OCI-LY7 (cell line): ENCODE measurements around the gene DEPDC1B. TPM values are rescaled to one million over a fixed set of nuclear protein-coding genes. Genes with fewer than 3 reads are reported as not detected.

Experiments used
- BruUV-seq: library from RNA; stranded (reverse); fragments of 400-500 nt; replicated peaks from 2 replicates; lab custom pipeline; 2021; lab: Mats Ljungman, UMichigan
- CTCF ChIA-PET: fragments of 300-600 bp; sonication (Branson Sonifier 250); formaldehyde crosslinking; loops from one replicate; lab custom pipeline; 2022; ENCODE audit warnings: antibody characterized with exemption; ENCODE audit not compliant: unreplicated experiment; lab: Charles Lee
- POLR2A ChIA-PET: fragments of 300-600 bp; sonication (Branson Sonifier 250); formaldehyde crosslinking; loops from one replicate; lab custom pipeline; 2022; ENCODE audit warnings: antibody characterized with exemption; lab: Charles Lee
- DNase-seq: peaks from one replicate; pipeline ENCODE4 v3.0.0-alpha.2; 2015; ENCODE audit warnings: low spot score
- H2AFZ ChIP-seq: fragments of 200-600 bp; sonication (generic), shearing (Covaris generic); 2 replicates; pipeline ENCODE4 v1.6.1; 2014; ENCODE audit warnings: mild to moderate bottlenecking, antibody characterized with exemption, low read length, moderate library complexity
- H3K27ac ChIP-seq: fragments of 200-600 bp; sonication (generic); 2 replicates; pipeline ENCODE4 v1.5.1; 2014; ENCODE audit warnings: mixed run types, low read depth, mild to moderate bottlenecking, moderate library complexity, low read length, inconsistent platforms; ENCODE audit not compliant: poor library complexity, severe bottlenecking
- H3K36me3 ChIP-seq: fragments of 200-600 bp; sonication (generic); 2 replicates; pipeline ENCODE4 v1.6.1; 2014; ENCODE audit warnings: mild to moderate bottlenecking, antibody characterized with exemption, low read length, moderate library complexity, mixed read lengths; ENCODE audit not compliant: insufficient read depth
- H3K4me1 ChIP-seq: fragments of 200-600 bp; sonication (generic); 2 replicates; pipeline ENCODE4 v1.5.1; 2014; ENCODE audit warnings: mild to moderate bottlenecking, low read length; ENCODE audit not compliant: insufficient read depth, poor library complexity, severe bottlenecking
- H3K4me2 ChIP-seq: fragments of 200-600 bp; sonication (generic); 2 replicates; pipeline ENCODE4 v1.6.1; 2014; ENCODE audit warnings: mild to moderate bottlenecking, low read length
- H3K4me3 ChIP-seq: fragments of 200-600 bp; sonication (generic); 2 replicates; pipeline ENCODE4 v1.5.1; 2014; ENCODE audit warnings: mild to moderate bottlenecking, low read depth, low read length; ENCODE audit not compliant: poor library complexity, severe bottlenecking
- H3K79me2 ChIP-seq: fragments of 200-600 bp; sonication (generic); 2 replicates; pipeline ENCODE4 v1.6.1; 2016; ENCODE audit warnings: low read depth, mild to moderate bottlenecking, low read length, moderate library complexity, mixed read lengths; ENCODE audit not compliant: insufficient read depth
- H3K9me2 ChIP-seq: fragments of 200-600 bp; sonication (generic); 2 replicates; pipeline ENCODE4 v1.6.1; 2016; ENCODE audit warnings: mild to moderate bottlenecking, low read length, mixed read lengths; ENCODE audit not compliant: insufficient read depth
- H3K9me3 ChIP-seq: fragments of 200-600 bp; sonication (generic); 2 replicates; pipeline ENCODE4 v1.6.1; 2014; ENCODE audit warnings: mild to moderate bottlenecking, mixed run types, low read length, mixed read lengths
- H4K20me1 ChIP-seq: fragments of 200-600 bp; sonication (generic); 2 replicates; pipeline ENCODE4 v1.6.1; 2014; ENCODE audit warnings: mild to moderate bottlenecking, antibody characterized with exemption, low read length, moderate library complexity, mixed read lengths; ENCODE audit not compliant: insufficient read depth
- EZH2phosphoT487 ChIP-seq: fragments of 200-600 bp; sonication (generic); IDR thresholded peaks from 2 replicates; pipeline ENCODE4 v1.6.1; 2018; ENCODE audit warnings: low read depth, borderline replicate concordance, mild to moderate bottlenecking, mixed run types, antibody characterized with exemption, low read length, moderate library complexity, mixed read lengths
- intact Hi-C: fragments of 100-400 bp; cut with micrococcal nuclease; formaldehyde crosslinking; loops from one replicate; pipeline ENCODE4 v1.10.0; 2022; ENCODE audit not compliant: unreplicated experiment
- total RNA-seq, 2 experiments: library from RNA; depleted of rRNA in 1 of 2; stranded (reverse); fragments of >200 nt in 1 of 2; shearing (Covaris generic) in 1 of 2; gene quantifications; 2 replicates each; pipeline ENCODE4 v1.2.3, GENCODE V29; 2014 to 2022
- TF ChIP-seq, protein P1 (sequence below): fragments of 200-600 bp; sonication (generic); conservative IDR thresholded peaks from 2 replicates; pipeline ENCODE4 v1.5.1; 2014; ENCODE audit warnings: mild to moderate bottlenecking, antibody characterized with exemption, low read length, moderate library complexity, mixed read lengths

The DEPDC1B gene
- total RNA-seq, 2 experiments from 2014 or later, result 43.7 to 47.6 TPM

DNA sequence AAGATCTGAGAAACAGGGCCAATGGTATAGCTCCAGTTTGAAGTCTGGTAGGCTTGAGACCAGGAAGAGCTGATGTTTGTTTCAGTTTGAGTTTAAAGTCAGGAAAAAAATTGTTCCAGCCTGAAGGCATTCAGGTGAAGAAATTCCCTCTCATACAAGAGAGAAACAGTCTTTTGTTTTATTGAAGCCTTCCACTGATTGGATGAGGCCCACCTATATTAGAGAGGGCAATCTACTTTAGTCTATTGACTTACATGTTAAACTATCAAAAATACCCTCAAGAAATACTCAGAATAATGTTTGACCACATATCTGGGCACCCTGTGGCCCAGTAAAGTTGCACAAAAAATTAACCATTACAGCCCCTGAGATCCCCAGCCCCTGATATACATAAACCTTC is 5.2 kb upstream of the DEPDC1B start:
- no peak for DNase-seq
- no peaks in the 10 kb centered on the region for H3K36me3 ChIP-seq
- intact Hi-C loops, result no loop called here
- H3K4me2 ChIP-seq, result no peak overlapping the region
- H4K20me1 ChIP-seq, result no peaks in the 10 kb centered on the region
- H3K79me2 ChIP-seq, result no peaks in the 10 kb centered on the region
- no peak for TF ChIP-seq EZH2phosphoT487
- TF ChIP-seq, protein P1, sequence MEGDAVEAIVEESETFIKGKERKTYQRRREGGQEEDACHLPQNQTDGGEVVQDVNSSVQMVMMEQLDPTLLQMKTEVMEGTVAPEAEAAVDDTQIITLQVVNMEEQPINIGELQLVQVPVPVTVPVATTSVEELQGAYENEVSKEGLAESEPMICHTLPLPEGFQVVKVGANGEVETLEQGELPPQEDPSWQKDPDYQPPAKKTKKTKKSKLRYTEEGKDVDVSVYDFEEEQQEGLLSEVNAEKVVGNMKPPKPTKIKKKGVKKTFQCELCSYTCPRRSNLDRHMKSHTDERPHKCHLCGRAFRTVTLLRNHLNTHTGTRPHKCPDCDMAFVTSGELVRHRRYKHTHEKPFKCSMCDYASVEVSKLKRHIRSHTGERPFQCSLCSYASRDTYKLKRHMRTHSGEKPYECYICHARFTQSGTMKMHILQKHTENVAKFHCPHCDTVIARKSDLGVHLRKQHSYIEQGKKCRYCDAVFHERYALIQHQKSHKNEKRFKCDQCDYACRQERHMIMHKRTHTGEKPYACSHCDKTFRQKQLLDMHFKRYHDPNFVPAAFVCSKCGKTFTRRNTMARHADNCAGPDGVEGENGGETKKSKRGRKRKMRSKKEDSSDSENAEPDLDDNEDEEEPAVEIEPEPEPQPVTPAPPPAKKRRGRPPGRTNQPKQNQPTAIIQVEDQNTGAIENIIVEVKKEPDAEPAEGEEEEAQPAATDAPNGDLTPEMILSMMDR, result no peak
- no peak overlapping the region for H3K4me3 ChIP-seq
- no peak overlapping the region for H3K27ac ChIP-seq
- ChIA-PET POLR2A (interaction anchor here (1.4 kb wide), 1 partner anchor 13 kb away, joined by 4 read pairs; no protein-coding TSS in a partner anchor), CTCF (no interaction called here)
- peaks cover 10% of the 10 kb centered on the region for H3K4me1 ChIP-seq
- no TSS peak for BruUV-seq
- no peak overlapping the region for H2AFZ ChIP-seq
- no peaks in the 10 kb centered on the region for H3K9me2 ChIP-seq
- H3K9me3 ChIP-seq, result no peaks in the 10 kb centered on the region

DNA sequence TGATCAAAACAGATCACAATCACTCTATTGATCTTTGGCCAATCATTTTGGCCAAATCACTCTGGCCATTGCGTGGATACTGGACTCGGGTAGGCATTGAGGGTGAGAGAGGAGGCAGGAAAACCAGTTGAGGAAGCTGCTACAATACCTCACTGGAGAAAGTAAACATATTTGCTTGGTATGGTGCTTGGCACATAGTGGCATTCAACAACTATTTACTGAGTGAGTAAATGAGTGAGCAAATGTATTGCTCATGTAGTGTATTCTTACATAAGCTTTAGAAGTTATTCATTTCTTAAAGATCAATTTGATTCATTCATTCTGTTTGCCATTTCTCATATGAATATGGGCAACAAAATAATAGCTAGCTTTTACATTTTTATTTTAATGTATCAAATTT is 4.0 kb upstream of the DEPDC1B start:
- no TSS peak for BruUV-seq
- TF ChIP-seq, protein P1, result no peak
- no peak for TF ChIP-seq EZH2phosphoT487
- DNase-seq, result no peak
- H3K27ac ChIP-seq, result no peak overlapping the region
- intact Hi-C loops, result loop anchor here (5.0 kb wide), 1 partner anchor 243 kb away; the partner anchor contains the start of genes ERCC8 and NDUFAF2
- H2AFZ ChIP-seq, result no peak overlapping the region
- no peaks in the 10 kb centered on the region for H3K9me2 ChIP-seq
- ChIA-PET CTCF (no interaction called here), POLR2A (interaction anchor here (1.4 kb wide), 1 partner anchor 14 kb away, joined by 4 read pairs; no protein-coding TSS in a partner anchor)
- no peaks in the 10 kb centered on the region for H3K36me3 ChIP-seq
- H3K79me2 ChIP-seq, result peaks cover 7% of the 10 kb centered on the region
- H3K4me3 ChIP-seq, result no peak overlapping the region
- no peak overlapping the region for H3K4me2 ChIP-seq
- H3K4me1 ChIP-seq, result peaks cover 10% of the 10 kb centered on the region
- no peaks in the 10 kb centered on the region for H3K9me3 ChIP-seq
- H4K20me1 ChIP-seq, result no peaks in the 10 kb centered on the region

DNA sequence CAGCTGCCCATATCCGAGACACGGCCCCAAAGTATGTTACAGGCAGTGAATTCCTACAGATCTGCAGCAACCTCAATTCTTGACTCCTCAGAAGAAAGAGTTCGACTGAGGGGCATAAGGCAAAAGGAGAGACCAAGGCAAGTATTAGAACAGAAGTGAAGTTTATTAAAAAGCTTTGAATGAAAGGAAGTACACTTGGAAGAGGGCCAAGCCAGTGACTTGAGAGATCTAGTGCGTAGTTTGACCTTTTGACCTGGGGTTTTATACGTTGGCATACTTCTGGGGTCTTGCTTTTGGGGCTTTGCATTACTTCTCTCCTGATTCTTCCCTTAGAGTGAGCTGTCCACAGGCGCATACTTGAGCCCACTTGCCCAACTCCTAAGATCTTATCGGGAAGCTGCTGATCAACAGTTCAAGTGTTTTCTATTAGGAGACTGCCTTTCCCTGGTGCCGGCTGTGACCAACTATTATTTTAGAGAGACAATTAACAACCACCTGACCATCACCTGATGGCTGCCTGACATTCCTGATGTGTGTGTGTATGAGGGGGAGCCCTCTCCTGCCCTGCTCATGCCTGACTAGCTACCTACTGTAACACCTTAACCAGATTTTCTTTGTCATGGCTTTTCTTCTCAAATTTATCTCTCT is 1.5 kb upstream of the DEPDC1B start:
- ChIA-PET CTCF (no interaction called here), POLR2A (interaction anchor here (0.9 to 2.4 kb wide), 3 partner anchors 9 to 73 kb away, joined by 3 to 9 read pairs (median 4); no protein-coding TSS in a partner anchor)
- H3K9me2 ChIP-seq, result no peaks in the 10 kb centered on the region
- no peaks in the 10 kb centered on the region for H3K36me3 ChIP-seq
- H4K20me1 ChIP-seq, result no peaks in the 10 kb centered on the region
- H3K27ac ChIP-seq, result no peak overlapping the region
- DNase-seq, result no peak
- H3K4me3 ChIP-seq, result no peak overlapping the region
- H3K4me1 ChIP-seq, result peaks cover 26% of the 10 kb centered on the region
- TF ChIP-seq EZH2phosphoT487, result no peak
- TF ChIP-seq, protein P1, result no peak
- intact Hi-C loops, result loop anchor here (5.0 kb wide), 1 partner anchor 246 kb away; the partner anchor contains the start of genes ERCC8 and NDUFAF2
- H2AFZ ChIP-seq, result no peak overlapping the region
- peaks cover 32% of the 10 kb centered on the region for H3K79me2 ChIP-seq
- BruUV-seq, result no TSS peak
- H3K9me3 ChIP-seq, result no peaks in the 10 kb centered on the region
- H3K4me2 ChIP-seq, result no peak overlapping the region; the same call in 1 of the 2 replicates
